ENCODE results near the gene QDPR. TPM values are rescaled to one million over a fixed set of nuclear protein-coding genes. Genes with fewer than 3 reads are reported as not detected.
A peak's percentile ranks its signal among the peaks of the same experiment; 100 is the strongest.

QDPR gene
- total RNA-seq (10 to 100 TPM; 33.8 to 48.1 (median 44.9) TPM), polyA plus RNA-seq (53.9 TPM)
- long read RNA-seq, donor 1, transcript QDPR-201 (7 exons, 1,648 nt), result major isoform, 130 of 152 reads
- long read RNA-seq, donor 1, transcript QDPR-205 (6 exons, 1,374 nt), result minor isoform, 5 of 152 reads
- long read RNA-seq, donor 1, partial matches to known transcripts, result 1 of 152 reads
- long read RNA-seq, donor 1, other reads (novel, unspliced or antisense), result 12 of 152 reads
- long read RNA-seq, donor 2, transcript QDPR-201 (7 exons, 1,648 nt), result major isoform, 55 of 71 reads
- long read RNA-seq, donor 2, transcript QDPR-202 (6 exons, 1,278 nt), result minor isoform, 7 of 71 reads
- long read RNA-seq, donor 2, partial matches to known transcripts, result 2 of 71 reads
- long read RNA-seq, donor 2, other reads (novel, unspliced or antisense), result 5 of 71 reads
- long read RNA-seq, donor 3, transcript QDPR-202 (6 exons, 1,278 nt), result minor isoform, 7 of 197 reads
- long read RNA-seq, donor 3, transcript QDPR-205 (6 exons, 1,374 nt), result minor isoform, 6 of 197 reads
- long read RNA-seq, donor 3, transcript QDPR-201 (7 exons, 1,648 nt), result major isoform, 166 of 197 reads
- long read RNA-seq, donor 3, partial matches to known transcripts, result 1 of 197 reads
- long read RNA-seq, donor 3, other reads (novel, unspliced or antisense), result 15 of 197 reads
- long read RNA-seq, donor 4, transcript QDPR-201 (7 exons, 1,648 nt), result major isoform, 59 of 69 reads
- long read RNA-seq, donor 4, partial matches to known transcripts, result 1 of 69 reads
- long read RNA-seq, donor 4, other reads (novel, unspliced or antisense), result 1 of 69 reads

DNA sequence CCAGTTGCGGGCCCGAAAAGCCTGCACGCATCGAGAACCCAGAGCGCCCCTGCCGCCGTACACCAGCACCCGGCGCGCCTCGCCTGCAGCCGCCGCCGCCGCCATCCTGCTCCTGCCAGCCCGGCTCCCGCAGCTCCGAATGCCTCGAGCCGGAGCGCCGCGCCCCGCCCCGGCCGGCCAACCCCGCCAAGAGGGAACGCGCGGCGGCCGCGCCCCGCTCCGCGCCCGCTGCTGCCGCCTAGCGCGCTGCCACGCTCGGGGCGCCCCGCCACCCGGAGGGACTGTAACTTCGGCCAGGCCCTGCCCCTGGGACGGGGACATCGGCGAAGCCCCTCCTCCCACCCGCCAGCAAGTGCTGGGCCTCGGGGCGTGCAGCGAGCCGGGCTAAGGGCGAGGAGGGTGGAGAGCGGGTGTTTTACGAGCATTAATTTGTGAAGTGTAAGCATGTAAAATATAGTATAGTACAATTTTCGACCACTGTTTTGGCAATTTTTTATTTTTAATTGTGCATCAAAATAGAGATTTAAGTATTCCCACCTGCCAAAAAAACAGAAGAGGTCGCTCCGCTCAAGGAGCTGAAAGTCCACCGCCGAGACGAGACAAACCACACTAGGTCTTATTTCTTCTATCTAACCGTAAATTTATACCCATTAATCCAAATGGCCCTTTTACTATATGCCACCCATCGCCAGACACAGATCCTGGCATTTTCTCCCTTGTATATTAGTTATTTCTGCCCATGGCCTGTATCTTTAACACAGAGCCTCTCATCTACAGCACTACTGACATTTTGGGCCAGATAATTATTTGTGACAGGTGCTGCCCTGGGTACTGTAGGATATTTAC is at the start of gene QDPR:
Gene QDPR, minus strand, starts transcription at position 141 of the 846 bp plus-strand sequence. Its CDS starts 36 bp downstream, at position 105.
- 1% methylated on average over 65 of the region's 65 CpGs for WGBS
- no peaks in the 10 kb centered on the region for H3K4me1 ChIP-seq (ENCODE audit: control insufficient read depth, insufficient read depth, low read length)
- no peaks in the 10 kb centered on the region for H3K27me3 ChIP-seq (ENCODE audit: control insufficient read depth, insufficient read depth)
- ATAC-seq (peak; percentile 94 to 96), DNase-seq (peak; percentile 88 to 95 (median 94))
- H3K27ac ChIP-seq (ENCODE audit: low read length), result peak within 1 kb of the TSS; percentile 35
- H3K9me3 ChIP-seq (ENCODE audit: control insufficient read depth, low read length), result no peaks in the 10 kb centered on the region
- intact Hi-C loops (cut with DNase I), result no loop called here
- H3K4me3 ChIP-seq (ENCODE audit: low read length), result peak within 1 kb of the TSS; percentile 68

DNA sequence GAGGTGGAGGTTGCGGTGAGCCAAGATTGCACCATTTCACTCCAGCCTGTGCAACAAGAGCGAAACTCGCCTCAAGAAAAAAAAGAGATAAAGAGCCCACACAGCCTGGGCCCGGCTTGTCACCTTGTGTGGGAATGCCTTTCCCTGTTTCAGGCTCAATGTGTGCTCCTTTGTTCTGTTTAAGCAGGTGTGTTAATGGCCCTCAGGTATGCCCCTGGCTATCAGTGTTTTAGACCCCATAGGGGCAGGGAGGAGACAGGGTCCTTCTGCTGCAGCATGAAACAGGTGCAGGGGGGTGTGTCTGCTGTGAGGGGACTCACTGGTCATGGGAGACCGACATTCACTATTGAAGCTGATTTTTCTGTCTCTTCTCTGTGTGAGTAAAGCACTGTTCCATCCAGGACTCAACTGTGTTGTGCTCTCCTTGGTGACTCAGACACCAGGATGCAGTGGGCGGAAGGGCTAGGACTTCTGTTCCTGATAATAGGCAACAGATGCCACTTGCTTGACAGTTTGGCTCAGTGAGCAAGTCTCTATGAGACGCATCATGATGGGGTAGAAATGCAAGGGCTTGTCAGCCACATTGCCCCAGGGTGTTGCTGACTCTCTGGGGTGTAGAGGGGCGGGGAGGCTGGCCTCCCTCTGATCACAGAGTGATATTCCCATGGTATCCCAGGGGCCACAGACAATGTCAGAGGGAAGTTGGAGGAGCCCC is 49.5 kb upstream of the QDPR start:
- H3K9me3 ChIP-seq (ENCODE audit: control insufficient read depth, low read length), result no peaks in the 10 kb centered on the region
- peak in 1 of 2 donors; percentile 25 for ATAC-seq
- H3K27ac ChIP-seq (ENCODE audit: low read length), result no peak overlapping the region
- intact Hi-C loops (cut with DNase I), result no loop called here
- 82% methylated on average over 8 of the region's 8 CpGs for WGBS
- no peaks in the 10 kb centered on the region for H3K27me3 ChIP-seq (ENCODE audit: control insufficient read depth, insufficient read depth)
- H3K4me1 ChIP-seq (ENCODE audit: control insufficient read depth, insufficient read depth, low read length), result no peaks in the 10 kb centered on the region
- DNase-seq, result no peak
- no peak overlapping the region for H3K4me3 ChIP-seq (ENCODE audit: low read length)

- intact Hi-C loops (cut with DNase I), result no loop called here
These were observed 48.3 kb upstream of the QDPR start for GRCh38 chr4:17560065-17560673.

DNA sequence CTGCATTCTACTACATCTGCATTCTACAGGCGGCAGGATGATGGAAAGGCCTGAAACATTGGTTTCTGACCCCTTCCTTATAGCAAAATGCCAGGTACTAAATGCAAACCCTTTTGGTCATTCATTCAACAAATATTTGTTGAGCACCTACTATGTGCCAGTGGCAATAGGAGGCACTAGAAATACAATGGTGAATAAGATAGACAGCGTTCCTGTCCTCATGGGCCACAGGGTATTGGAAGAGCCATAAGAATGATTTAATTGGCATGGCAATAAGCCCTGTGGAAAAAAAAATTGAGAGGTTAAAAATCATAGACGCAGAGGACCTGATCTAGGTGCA is 47.8 kb upstream of the QDPR start:
- intact Hi-C loops (cut with DNase I), result loop anchor here in 2 of 4 donors (10.0 kb wide), 2 partner anchors 75 to 1035 kb away; no protein-coding TSS in a partner anchor
- H3K27me3 ChIP-seq (ENCODE audit: control insufficient read depth, insufficient read depth), result no peaks in the 10 kb centered on the region
- no peaks in the 10 kb centered on the region for H3K9me3 ChIP-seq (ENCODE audit: control insufficient read depth, low read length)
- DNase-seq (no peak), ATAC-seq (no peak)
- no peak overlapping the region for H3K27ac ChIP-seq (ENCODE audit: low read length)
- no peaks in the 10 kb centered on the region for H3K4me1 ChIP-seq (ENCODE audit: control insufficient read depth, insufficient read depth, low read length)
- no peak overlapping the region for H3K4me3 ChIP-seq (ENCODE audit: low read length)
- WGBS, result 90% methylated on average over 3 of the region's 3 CpGs

More at GRCh38 chr4:17560065-17560673, 48.3 kb upstream of the QDPR start:
- no peaks in the 10 kb centered on the region for H3K27me3 ChIP-seq (ENCODE audit: control insufficient read depth, insufficient read depth)
- H3K4me3 ChIP-seq (ENCODE audit: low read length), result no peak overlapping the region
- H3K9me3 ChIP-seq (ENCODE audit: control insufficient read depth, low read length), result no peaks in the 10 kb centered on the region
- no peak for ATAC-seq
- H3K4me1 ChIP-seq (ENCODE audit: control insufficient read depth, insufficient read depth, low read length), result no peaks in the 10 kb centered on the region
- no peak overlapping the region for H3K27ac ChIP-seq (ENCODE audit: low read length)
- DNase-seq, result no peak
- 84% methylated on average over 6 of the region's 6 CpGs for WGBS

DNA sequence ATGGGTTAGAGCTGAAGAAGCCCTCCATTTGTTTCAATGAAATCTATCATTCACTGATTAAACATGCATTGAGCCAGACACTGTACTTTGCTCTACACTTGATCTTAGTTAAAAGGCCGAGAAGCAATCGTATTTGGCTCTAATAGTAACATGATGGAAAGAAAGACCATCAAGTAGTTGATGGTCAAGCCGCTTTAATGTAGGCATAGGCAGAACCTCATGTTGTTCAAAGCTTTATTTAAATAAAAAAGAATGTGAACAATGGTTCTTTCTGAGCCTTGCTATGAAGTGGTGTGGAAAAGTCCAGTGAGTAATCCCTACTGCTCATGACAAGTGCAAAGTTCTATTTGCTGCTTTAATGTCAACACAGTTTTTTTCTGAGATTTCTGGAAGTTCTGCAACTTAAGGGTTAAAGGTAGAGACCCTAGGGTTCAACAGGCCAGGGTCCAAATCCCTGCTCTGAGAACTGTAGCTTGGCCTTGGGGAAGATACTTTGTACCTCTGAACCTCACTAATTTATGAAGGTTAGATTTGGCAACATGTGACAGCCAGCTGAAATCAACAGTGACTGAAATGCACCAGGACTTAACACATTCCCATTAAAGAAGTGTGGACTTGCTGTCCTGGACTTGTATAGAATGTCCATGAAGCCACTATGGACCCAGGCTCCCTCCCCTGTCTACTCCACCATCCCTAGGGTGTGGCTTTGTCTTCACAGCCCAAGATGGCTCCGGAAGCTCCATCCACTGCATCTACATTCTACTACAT is 47.2 kb upstream of the QDPR start:
- 91% methylated on average over 4 of the region's 4 CpGs for whole genome bisulfite sequencing
- intact Hi-C loops (cut with DNase I), result loop anchor here in 2 of 4 donors (10.0 kb wide), 2 partner anchors 76 to 1036 kb away; no protein-coding TSS in a partner anchor
- no peaks in the 10 kb centered on the region for H3K9me3 ChIP-seq (ENCODE audit: control insufficient read depth, low read length)
- ATAC-seq, result no peak
- no peak overlapping the region for H3K27ac ChIP-seq (ENCODE audit: low read length)
- no peaks in the 10 kb centered on the region for H3K4me1 ChIP-seq (ENCODE audit: control insufficient read depth, insufficient read depth, low read length)
- no peak overlapping the region for H3K4me3 ChIP-seq (ENCODE audit: low read length)
- no peaks in the 10 kb centered on the region for H3K27me3 ChIP-seq (ENCODE audit: control insufficient read depth, insufficient read depth)
- DNase-seq, result no peak

DNA sequence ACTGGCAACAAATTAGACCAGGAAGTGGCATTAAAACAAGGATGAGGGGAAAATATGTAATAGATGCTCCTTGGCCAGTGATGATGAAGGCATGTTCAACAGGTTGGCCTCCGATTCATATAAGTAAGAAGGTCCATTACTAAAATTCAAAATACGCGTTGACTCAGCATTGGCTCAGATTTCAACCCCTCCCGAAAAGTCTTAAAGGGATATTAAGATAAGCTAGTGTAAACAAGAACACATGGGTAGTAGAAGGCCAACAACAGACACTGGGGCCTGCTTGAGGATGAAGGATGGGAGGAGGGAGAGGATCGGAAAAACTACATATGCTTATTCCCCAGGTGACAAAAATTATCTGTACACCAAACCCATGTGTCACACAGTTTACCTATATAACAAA is 46.0 kb upstream of the QDPR start:
- intact Hi-C loops (cut with DNase I), result loop anchor here in 2 of 4 donors (10.0 kb wide), 2 partner anchors 77 to 1037 kb away; no protein-coding TSS in a partner anchor
- Histone ChIP-seq H3K27ac (ENCODE audit: low read length) (no peak overlapping the region), H3K4me3 (ENCODE audit: low read length) (no peak overlapping the region), H3K4me1 (ENCODE audit: control insufficient read depth, insufficient read depth, low read length) (no peaks in the 10 kb centered on the region), H3K9me3 (ENCODE audit: control insufficient read depth, low read length) (no peaks in the 10 kb centered on the region), H3K27me3 (ENCODE audit: control insufficient read depth, insufficient read depth) (no peaks in the 10 kb centered on the region)
- ATAC-seq (no peak), DNase-seq (no peak)
- 64% methylated on average over 5 of the region's 5 CpGs for WGBS

DNA sequence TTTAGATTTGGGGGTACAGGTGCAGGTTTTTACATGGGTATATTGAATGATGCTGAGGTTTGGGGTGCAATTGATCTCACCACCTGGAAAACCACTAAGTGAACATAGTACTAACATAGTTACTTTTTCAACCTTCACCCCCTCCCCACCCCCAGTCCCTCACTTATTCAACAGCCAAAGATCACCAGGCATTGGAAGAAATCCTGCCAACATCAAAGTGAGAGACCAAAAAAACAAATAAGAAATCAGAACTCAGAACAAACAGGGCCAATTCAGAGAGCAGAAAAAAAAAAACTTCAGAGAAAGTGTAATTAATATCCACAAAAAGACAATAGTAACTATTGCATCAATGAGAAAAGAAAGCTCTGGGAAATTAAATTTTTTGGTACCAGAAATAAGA is 44.6 kb upstream of the QDPR start:
- H3K9me3 ChIP-seq (ENCODE audit: control insufficient read depth, low read length), result no peaks in the 10 kb centered on the region
- no peak overlapping the region for H3K27ac ChIP-seq (ENCODE audit: low read length)
- no peaks in the 10 kb centered on the region for H3K4me1 ChIP-seq (ENCODE audit: control insufficient read depth, insufficient read depth, low read length)
- intact Hi-C loops (cut with DNase I), result loop anchor here in 2 of 4 donors (10.0 kb wide), 2 partner anchors 78 to 1038 kb away; no protein-coding TSS in a partner anchor
- no peak for ATAC-seq
- H3K4me3 ChIP-seq (ENCODE audit: low read length), result no peak overlapping the region
- no peak for DNase-seq
- no peaks in the 10 kb centered on the region for H3K27me3 ChIP-seq (ENCODE audit: control insufficient read depth, insufficient read depth)

- H3K27me3 ChIP-seq (ENCODE audit: control insufficient read depth, insufficient read depth), result no peaks in the 10 kb centered on the region
- H3K4me3 ChIP-seq (ENCODE audit: low read length), result no peak overlapping the region
- H3K9me3 ChIP-seq (ENCODE audit: control insufficient read depth, low read length), result no peaks in the 10 kb centered on the region
- 67% methylated on average over 4 of the region's 4 CpGs for WGBS
- intact Hi-C loops (cut with DNase I), result loop anchor here in 3 of 4 donors (5.0 to 10.0 kb wide), 3 partner anchors 80 to 1040 kb away; no protein-coding TSS in a partner anchor
- no peak overlapping the region for H3K27ac ChIP-seq (ENCODE audit: low read length)
- H3K4me1 ChIP-seq (ENCODE audit: control insufficient read depth, insufficient read depth, low read length), result no peaks in the 10 kb centered on the region
- ATAC-seq (no peak), DNase-seq (no peak)
These were observed 42.7 kb upstream of the QDPR start for GRCh38 chr4:17554568-17554967.

DNA sequence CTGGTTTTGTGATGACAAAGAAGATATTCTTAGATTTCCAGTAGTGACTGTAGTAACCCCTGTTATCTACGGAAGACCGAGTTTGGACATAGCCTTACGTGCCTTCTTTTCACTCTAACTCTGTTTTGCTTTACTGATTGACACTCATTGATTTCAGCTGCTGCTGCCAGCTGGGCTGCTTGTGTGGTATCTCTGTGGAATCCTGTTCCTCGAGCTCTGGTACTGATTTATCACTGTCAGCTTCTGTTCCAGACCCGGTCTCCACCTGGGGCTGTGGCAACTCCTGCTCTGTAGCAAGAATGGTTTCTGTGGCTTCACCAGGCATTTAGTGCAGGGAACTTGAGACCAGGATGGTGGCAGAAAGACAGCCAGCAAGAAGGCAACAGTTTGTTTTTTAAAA is 40.5 kb upstream of the QDPR start:
- ATAC-seq (no peak), DNase-seq (no peak)
- no peak overlapping the region for H3K4me3 ChIP-seq (ENCODE audit: low read length)
- no peaks in the 10 kb centered on the region for H3K4me1 ChIP-seq (ENCODE audit: control insufficient read depth, insufficient read depth, low read length)
- H3K27me3 ChIP-seq (ENCODE audit: control insufficient read depth, insufficient read depth), result no peaks in the 10 kb centered on the region
- WGBS, result 19% methylated on average over 5 of the region's 5 CpGs
- intact Hi-C loops (cut with DNase I), result loop anchor here in 3 of 4 donors (5.0 to 10.0 kb wide), 3 partner anchors 82 to 1042 kb away; no protein-coding TSS in a partner anchor
- H3K27ac ChIP-seq (ENCODE audit: low read length), result no peak overlapping the region
- H3K9me3 ChIP-seq (ENCODE audit: control insufficient read depth, low read length), result no peaks in the 10 kb centered on the region
